T-helper 1 cell treated with Interleukin-12 subunit alpha and Interleukin-12 subunit beta and Interleukin-4 antibody, amounts not matched to agents 30 ng/mL and 1 ng/mL, for 36 hours (primary cell): Measurements from ENCODE around the gene PDE9A. TPM values are rescaled to one million over a fixed set of nuclear protein-coding genes. Genes with fewer than 3 reads are reported as not detected.
"Not testable (repeated sequence)": the region's sequence is repeated elsewhere in the genome, so short reads cannot be mapped to it uniquely, and the experiment has no call there.

Experiments used
- intact Hi-C: fragments of 100-400 bp; cut with micrococcal nuclease; formaldehyde crosslinking; loops from one replicate; pipeline ENCODE4 v1.15.1; 2024
- total RNA-seq: library from RNA; stranded (reverse); gene quantifications from 2 replicates; pipeline ENCODE4 v1.2.3, GENCODE V29; 2022

The PDE9A gene
- total RNA-seq, 1 donor from 2014 or later, result 13.0 TPM

DNA sequence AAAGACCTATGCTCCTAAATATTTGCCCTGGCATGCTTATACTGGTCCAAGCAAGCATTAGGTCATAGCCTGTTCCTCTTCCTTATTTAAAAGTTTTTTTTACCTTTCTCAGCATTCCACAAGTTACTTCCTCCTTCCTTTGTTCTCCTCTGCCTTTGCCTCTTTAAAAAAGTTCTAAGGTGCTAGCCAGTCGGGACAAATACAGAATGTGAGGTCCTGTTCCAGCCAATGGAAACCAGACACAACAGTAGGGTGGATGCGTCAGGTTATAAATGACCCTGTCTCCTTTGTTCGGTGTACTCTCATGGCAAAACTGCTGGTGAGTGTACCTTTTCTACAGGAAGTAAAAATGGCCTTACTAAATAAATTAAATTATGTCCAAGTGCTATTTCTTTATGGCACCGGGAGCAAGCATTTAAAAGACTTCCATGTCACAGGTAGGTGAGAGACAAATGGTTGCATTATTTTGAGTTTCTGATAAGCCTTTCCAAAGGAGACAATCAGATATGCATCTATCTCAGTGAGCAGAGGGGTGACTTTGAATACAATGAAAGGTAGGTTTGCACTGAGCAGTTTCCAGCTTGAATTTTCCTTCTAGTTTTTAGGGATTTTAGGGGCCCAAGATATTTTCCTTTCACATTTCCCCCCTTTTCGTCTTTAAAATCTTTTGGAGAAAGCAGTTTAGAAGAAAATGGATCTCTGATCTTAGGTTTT, 159.3 kb downstream of the PDE9A start:
- intact Hi-C loops, result not testable (repeated sequence)

DNA sequence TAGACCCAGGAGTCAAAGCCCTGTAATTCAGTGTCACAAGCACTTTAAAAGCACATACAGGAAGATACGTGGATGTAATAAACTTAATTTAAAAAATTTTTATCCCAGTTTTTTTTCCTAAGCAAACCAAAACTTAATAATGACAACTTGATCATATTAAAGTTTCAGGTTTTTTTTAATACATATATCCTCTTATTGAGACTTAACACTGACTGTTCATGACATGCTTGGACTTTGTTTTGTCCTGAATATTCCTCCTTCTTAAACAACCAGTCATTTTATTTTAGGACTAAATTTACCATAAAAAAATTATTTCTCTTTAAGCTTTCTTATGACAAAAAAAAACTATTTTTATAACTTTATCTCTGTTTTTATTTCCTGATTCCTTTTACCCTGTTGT, 161.8 kb downstream of the PDE9A start:
- intact Hi-C loops, result no loop called here

GRCh38 chr21:42818328-42818749, 164.9 kb downstream of the PDE9A start:
- intact Hi-C loops, result loop anchor here (1.0 to 2.0 kb wide), 3 partner anchors 134 to 225 kb away; no protein-coding TSS in a partner anchor

DNA sequence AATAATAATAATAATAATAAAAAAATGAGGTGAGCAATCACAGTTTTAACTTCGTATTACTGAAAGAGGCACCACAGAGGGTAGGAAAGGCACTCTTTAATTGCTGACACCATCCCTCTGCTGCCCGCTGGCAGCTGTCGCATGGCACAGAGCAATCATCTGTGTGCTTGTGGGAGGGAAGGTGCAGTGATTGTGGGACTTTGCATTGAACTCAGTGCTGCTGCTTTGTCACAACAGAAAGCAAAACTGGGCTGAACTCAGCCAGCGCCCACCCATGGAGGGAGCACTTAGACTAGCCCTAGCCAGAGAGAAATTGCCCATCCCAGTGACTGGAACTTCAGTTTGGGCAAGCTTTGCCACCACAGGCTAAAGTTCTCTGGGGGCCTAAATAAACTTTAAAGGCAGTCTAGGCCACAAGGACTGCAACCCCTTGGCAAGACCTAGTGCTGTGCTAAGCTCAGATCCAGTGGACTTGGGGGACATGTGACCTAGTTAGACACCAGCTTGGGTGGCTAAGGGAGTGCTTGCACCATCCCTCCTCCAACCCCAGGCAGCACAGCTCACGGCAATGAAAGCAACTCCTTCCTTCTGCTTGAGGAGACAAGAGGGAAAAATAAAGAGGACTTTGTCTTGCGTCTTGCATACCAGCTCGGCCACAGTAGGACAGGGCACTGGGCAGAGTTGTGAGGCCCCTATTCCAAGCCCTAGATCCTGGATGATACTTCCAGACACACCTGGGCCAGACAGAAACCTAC, 166.6 kb downstream of the PDE9A start:
- intact Hi-C loops, result loop anchor here (2.0 kb wide), 1 partner anchor 205 kb away; no protein-coding TSS in a partner anchor

- intact Hi-C loops, result no loop called here
These were observed 167.4 kb downstream of the PDE9A start for GRCh38 chr21:42820616-42821465.

Other genes with a start within 250 kb of the PDE9A start
- 75.6 and 76.0 TPM in 2 replicates for gene UBASH3A, start 249.7 kb upstream of the PDE9A start, total RNA-seq
- not detected in 2 replicates for gene RSPH1, start 157.4 kb upstream of the PDE9A start, total RNA-seq
- 13.7 and 14.3 TPM in 2 replicates for gene SLC37A1, start 139.8 kb upstream of the PDE9A start, total RNA-seq
- 36.7 and 38.4 TPM in 2 replicates for gene WDR4, start 225.9 kb downstream of the PDE9A start, total RNA-seq
- gene NDUFV3, start 239.7 kb downstream of the PDE9A start, total RNA-seq, result 31.3 and 33.9 TPM in 2 replicates